Rectal smooth muscle tissue (tissue), 1 donor: ENCODE data around the gene RAB3GAP2.
"Not testable (repeated sequence)": the region's sequence is repeated elsewhere in the genome, so short reads cannot be mapped to it uniquely, and the experiment has no call there.

Experiments used
- H3K27ac ChIP-seq: one replicate; pipeline ENCODE4 v1.7.0; 2013; ENCODE audit warnings: low read depth, low read length, inconsistent platforms
- H3K27me3 ChIP-seq: one replicate; pipeline ENCODE4 v1.7.0; 2013; ENCODE audit warnings: low read length; ENCODE audit not compliant: control insufficient read depth, insufficient read depth
- H3K36me3 ChIP-seq: one replicate; pipeline ENCODE4 v1.7.0; 2013; ENCODE audit warnings: low read length; ENCODE audit not compliant: control insufficient read depth, insufficient read depth
- H3K4me1 ChIP-seq: one replicate; pipeline ENCODE4 v1.7.0; 2013; ENCODE audit warnings: low read length; ENCODE audit not compliant: control insufficient read depth, insufficient read depth
- H3K4me3 ChIP-seq: one replicate; pipeline ENCODE4 v1.7.0; 2013; ENCODE audit warnings: low read length
- H3K9ac ChIP-seq: one replicate; pipeline ENCODE4 v1.7.0; 2013; ENCODE audit warnings: low read length

RAB3GAP2 gene

DNA sequence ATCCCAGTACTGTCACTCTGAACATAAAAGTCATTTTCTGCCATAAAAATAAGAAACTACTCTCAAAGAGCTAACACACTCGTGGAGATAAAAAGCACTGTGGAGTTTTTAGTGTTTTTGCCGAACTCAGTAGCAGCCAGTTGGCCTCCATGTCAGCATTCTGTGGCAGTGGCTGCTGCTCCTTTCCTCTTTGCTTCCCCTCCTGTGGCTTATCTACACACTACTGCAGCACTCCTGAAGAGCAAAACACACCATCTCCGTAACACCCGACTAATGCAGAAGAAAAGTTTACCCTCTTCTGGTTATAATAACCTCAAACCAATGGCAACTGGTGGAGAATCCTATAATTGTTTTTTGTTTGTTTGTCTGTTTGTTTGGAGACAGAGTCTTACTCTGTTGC is 44.9 kb downstream of the RAB3GAP2 start:
- Histone ChIP-seq H3K9ac (no peak overlapping the region), H3K27ac (no peak overlapping the region), H3K36me3 (peaks cover 2% of the 10 kb centered on the region), H3K4me3 (no peak overlapping the region), H3K27me3 (no peaks in the 10 kb centered on the region), H3K4me1 (peaks cover 5% of the 10 kb centered on the region)

DNA sequence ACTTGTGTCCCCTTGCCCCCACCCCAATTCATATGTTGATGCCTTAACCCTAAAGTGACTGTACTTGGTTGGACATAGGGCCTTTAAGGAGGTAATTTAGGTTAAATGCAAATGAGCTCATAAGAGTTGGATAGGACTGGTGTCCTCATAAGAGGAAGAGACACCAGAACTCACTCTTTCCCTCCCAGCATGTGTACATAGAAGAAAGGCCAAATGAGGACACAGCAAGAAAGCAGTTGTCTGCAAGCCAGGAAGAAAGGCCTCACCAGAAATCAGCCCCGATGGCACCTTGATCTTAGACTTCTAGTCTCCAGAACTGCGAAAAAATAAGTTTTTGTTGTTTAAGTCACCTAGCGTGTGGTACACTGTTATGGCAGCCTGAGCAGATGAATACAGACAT is 45.5 kb downstream of the RAB3GAP2 start:
- no peaks in the 10 kb centered on the region for H3K36me3 ChIP-seq
- no peak overlapping the region for H3K9ac ChIP-seq
- no peak overlapping the region for H3K27ac ChIP-seq
- H3K4me1 ChIP-seq: peaks cover 5% of the 10 kb centered on the region
- H3K27me3 ChIP-seq: no peaks in the 10 kb centered on the region
- no peak overlapping the region for H3K4me3 ChIP-seq

DNA sequence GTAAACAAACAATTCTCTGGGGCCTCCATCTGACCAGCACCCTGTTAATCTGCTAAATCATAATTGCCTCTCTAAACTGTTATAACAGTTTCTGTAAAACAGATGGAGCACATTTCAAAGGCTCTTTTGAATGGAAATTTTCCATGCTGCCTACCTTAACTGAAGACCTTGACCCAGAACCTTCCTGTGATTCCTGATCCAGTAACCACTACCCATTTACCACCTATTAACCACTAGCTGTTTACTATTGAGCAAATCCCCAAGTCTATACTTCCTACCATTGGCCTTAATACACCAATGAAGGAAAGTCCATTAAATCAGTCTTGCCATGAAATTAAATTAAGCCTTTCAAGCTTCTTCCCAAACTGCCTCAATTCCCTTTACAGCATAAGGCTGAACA is 46.3 kb downstream of the RAB3GAP2 start:
- Histone ChIP-seq H3K4me1 (peaks cover 5% of the 10 kb centered on the region), H3K27ac (no peak overlapping the region), H3K9ac (no peak overlapping the region), H3K36me3 (no peaks in the 10 kb centered on the region), H3K4me3 (no peak overlapping the region), H3K27me3 (no peaks in the 10 kb centered on the region)

- H3K9ac ChIP-seq: no peak overlapping the region
- no peaks in the 10 kb centered on the region for H3K27me3 ChIP-seq
- H3K36me3 ChIP-seq: no peaks in the 10 kb centered on the region
- peaks cover 3% of the 10 kb centered on the region for H3K4me1 ChIP-seq
- no peak overlapping the region for H3K27ac ChIP-seq
- no peak overlapping the region for H3K4me3 ChIP-seq
Measured at GRCh38 chr1:220224611-220225124, 47.6 kb downstream of the RAB3GAP2 start.

DNA sequence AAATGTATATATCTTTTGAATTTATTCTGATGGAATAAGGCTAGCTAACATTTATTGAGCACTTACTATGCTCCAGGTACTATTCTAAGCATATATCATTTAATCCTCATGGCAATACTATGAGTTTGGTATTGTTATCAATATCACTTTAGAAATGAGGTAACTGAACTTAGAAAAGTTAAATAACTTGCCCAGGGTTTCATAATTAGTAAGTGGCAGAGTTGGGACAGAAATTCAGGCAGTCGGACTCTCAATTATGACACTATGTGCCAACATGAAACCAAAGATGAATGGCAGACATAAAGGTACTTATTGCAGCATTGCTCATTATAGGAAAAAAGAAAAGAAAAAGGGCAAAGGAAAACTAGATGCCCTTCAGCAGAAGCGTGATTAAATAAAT is 48.2 kb downstream of the RAB3GAP2 start:
- H3K4me1 ChIP-seq: peaks cover 3% of the 10 kb centered on the region
- H3K27ac ChIP-seq: no peak overlapping the region
- no peaks in the 10 kb centered on the region for H3K36me3 ChIP-seq
- no peak overlapping the region for H3K9ac ChIP-seq
- H3K27me3 ChIP-seq: no peaks in the 10 kb centered on the region
- no peak overlapping the region for H3K4me3 ChIP-seq

- H3K27ac ChIP-seq: no peak overlapping the region
- H3K4me3 ChIP-seq: no peak overlapping the region
- no peaks in the 10 kb centered on the region for H3K36me3 ChIP-seq
- no peak overlapping the region for H3K9ac ChIP-seq
- H3K4me1 ChIP-seq: peaks cover 3% of the 10 kb centered on the region
- no peaks in the 10 kb centered on the region for H3K27me3 ChIP-seq
Measured at GRCh38 chr1:220222939-220223338, 49.3 kb downstream of the RAB3GAP2 start.

GRCh38 chr1:220221670-220222069 is 50.6 kb downstream of the RAB3GAP2 start:
- no peak overlapping the region for H3K27ac ChIP-seq
- no peaks in the 10 kb centered on the region for H3K27me3 ChIP-seq
- no peaks in the 10 kb centered on the region for H3K36me3 ChIP-seq
- peaks cover 3% of the 10 kb centered on the region for H3K4me1 ChIP-seq
- H3K9ac ChIP-seq: no peak overlapping the region
- H3K4me3 ChIP-seq: no peak overlapping the region

DNA sequence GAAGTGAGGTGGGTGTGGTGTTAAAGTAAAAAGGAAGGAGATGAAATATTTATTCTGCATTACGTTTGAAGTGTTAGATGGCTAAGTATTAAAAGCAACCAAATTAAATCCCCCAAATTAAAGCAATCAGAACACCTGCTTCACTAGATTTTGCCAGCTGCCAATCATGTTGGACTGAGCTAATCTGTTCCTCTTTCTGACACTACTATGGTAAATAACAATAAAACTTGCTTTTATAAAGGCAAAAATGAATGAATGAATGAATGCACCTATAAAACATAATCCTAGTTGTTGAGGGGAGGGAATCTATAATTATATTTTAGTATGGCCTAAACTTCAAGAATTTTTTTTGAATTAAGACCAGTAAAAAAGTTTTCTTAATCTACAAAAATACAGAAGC is 51.0 kb downstream of the RAB3GAP2 start:
- peaks cover 3% of the 10 kb centered on the region for H3K4me1 ChIP-seq
- no peaks in the 10 kb centered on the region for H3K36me3 ChIP-seq
- H3K27ac ChIP-seq: no peak overlapping the region
- no peaks in the 10 kb centered on the region for H3K27me3 ChIP-seq
- H3K9ac ChIP-seq: no peak overlapping the region
- H3K4me3 ChIP-seq: no peak overlapping the region

DNA sequence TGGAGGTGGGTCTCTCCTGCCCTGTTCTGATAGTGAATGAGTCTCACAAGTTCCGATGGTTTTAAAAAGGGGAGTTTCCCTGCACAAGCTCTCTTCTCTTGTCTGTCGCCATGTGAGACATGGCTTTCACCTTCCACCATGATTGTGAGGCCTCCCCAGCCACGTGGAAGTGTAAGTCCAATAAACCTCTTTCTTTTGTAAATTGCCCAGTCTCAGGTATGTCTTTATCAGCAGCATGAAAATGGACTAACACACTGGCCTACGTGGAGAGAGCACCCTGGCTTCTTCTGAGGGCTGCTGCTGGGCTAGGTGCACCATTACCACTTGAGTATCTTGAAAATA is 51.6 kb downstream of the RAB3GAP2 start:
- H3K27me3 ChIP-seq, H3K9ac ChIP-seq, H3K4me3 ChIP-seq, H3K27ac ChIP-seq, H3K36me3 ChIP-seq, H3K4me1 ChIP-seq: not testable (repeated sequence)

DNA sequence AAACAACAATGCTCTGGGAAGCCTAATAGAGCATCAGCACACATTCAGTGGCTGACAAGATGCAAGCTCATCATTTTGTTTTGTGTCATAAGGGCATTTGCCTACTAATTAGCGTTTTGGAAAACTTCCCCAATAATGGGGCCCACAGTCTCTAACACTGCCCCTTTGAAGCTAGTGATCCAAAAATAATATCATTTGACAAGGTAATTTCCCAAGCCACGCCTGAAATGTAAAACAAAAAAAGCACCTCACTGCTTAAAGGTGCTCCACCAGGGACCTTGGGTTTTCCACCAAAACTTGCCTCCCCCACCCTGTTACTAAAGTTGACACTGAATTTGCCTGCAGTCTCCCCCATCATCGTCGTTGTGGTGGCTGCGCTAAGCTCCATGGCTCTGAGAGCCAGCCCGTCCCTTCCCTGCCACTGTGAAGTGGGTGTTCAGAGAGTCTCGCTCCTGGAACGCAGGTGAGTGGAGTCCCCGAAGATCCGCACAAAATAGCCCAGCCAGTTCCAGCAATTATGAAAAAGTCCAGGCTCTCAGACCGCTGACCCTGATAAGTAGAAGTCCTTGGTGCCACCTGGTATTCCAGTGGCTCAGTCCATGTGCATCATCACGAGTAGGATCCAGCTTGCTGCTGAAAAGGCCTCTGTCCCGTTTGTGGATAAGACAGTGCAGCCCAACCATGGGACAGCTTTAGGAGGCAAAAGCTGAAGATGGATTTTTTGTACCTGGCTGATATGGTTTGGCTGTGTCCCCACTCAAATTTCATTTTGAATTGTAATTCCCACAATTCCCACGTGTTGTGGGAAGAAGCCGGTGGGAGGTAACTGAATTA is 52.2 kb downstream of the RAB3GAP2 start:
- Histone ChIP-seq H3K27me3 (no peaks in the 10 kb centered on the region), H3K4me1 (peaks cover 3% of the 10 kb centered on the region), H3K9ac (no peak overlapping the region), H3K27ac (no peak overlapping the region), H3K36me3 (no peaks in the 10 kb centered on the region), H3K4me3 (no peak overlapping the region)

GRCh38 chr1:220219136-220219442 is 53.2 kb downstream of the RAB3GAP2 start:
- no peak overlapping the region for H3K27ac ChIP-seq
- no peak overlapping the region for H3K9ac ChIP-seq
- no peaks in the 10 kb centered on the region for H3K36me3 ChIP-seq

DNA sequence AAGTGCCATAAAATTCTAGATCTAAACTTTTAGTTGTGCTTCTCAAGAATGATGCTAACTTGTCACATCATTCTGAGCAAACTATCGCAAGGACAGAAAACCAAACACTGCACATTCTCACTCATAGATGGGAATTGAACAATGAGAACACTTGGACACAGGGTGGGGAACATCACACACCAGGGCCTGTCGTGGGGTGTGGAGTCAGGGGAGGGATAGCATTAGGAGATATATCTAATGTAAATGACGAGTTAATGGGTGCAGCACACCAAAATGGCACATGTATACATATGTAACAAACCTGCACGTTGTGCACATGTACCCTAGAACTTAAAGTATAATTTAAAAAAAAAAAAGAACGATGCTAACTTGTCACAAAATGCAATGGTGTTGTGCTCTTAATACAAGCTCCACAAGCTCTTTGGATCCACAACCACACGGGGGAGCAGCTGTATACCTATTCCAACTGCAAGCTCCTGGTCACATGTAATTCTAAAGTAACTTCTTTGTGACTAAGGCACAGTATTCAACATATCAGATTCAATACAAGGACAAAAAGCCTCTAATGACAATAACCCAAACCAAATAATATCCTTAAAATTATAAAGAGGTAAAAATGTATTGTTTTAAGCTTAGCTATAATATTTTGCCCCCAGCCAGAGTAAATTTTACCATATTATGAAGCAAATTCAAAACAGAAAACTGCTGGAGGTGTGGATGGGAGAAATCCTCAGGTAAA is 53.7 kb downstream of the RAB3GAP2 start:
- not testable (repeated sequence) for H3K36me3 ChIP-seq, H3K27me3 ChIP-seq, H3K4me1 ChIP-seq, H3K27ac ChIP-seq, H3K4me3 ChIP-seq, H3K9ac ChIP-seq

More at GRCh38 chr1:220219136-220219442, 53.2 kb downstream of the RAB3GAP2 start:
- no peak overlapping the region for H3K4me3 ChIP-seq
- no peaks in the 10 kb centered on the region for H3K4me1 ChIP-seq
- H3K27me3 ChIP-seq: no peaks in the 10 kb centered on the region
